ENCODE measurements around the gene RPP40.

Gene RPP40

DNA sequence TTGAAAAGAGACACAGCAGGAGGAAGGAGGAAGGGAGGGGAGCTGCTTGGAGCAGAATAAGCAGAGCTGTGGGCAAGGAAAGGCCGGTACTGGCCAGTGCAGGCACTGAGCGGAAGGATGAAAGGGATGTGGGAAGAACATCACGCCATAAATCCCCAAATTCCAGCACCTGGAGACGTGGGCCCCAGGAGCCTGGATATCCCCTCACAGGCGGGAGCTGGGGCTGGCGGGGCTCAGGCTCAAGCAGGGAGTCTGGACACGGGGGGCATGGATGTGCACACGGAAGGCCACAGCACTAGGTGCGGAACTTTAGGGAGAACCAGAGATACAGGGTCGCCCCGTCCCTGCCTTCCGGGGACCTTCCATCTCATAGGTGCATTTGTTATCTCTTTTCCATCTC, 7.5 kb upstream of the RPP40 start:
- TF ChIP-seq OVOL3 (tag by site-specific recombination; IDR thresholded peaks at IDR 0.05) (no peak), MYNN (tag by site-specific recombination; IDR thresholded peaks at IDR 0.05; ENCODE audit: borderline replicate concordance) (no peak), ZNF274 (IDR thresholded peaks at IDR 0.05; ENCODE audit: low read length) (no peak), ZNF274 (tag by site-specific recombination; IDR thresholded peaks at IDR 0.05; ENCODE audit: borderline replicate concordance) (no peak), ZNF121 (tag by site-specific recombination; IDR thresholded peaks at IDR 0.05) (no peak), ZNF354C (tag by site-specific recombination; IDR thresholded peaks at IDR 0.05; ENCODE audit: borderline replicate concordance, low read depth) (no peak), ZNF596 (tag by site-specific recombination; IDR thresholded peaks at IDR 0.05) (no peak), ZNF473 (tag by site-specific recombination; IDR thresholded peaks at IDR 0.05) (no peak), ZNF311 (tag by site-specific recombination; IDR thresholded peaks at IDR 0.05; ENCODE audit: borderline replicate concordance) (no peak), ZSCAN16 (tag by site-specific recombination; IDR thresholded peaks at IDR 0.05) (no peak), ZNF544 (tag by site-specific recombination; IDR thresholded peaks at IDR 0.05) (no peak), ZNF2 (tag by site-specific recombination; IDR thresholded peaks at IDR 0.05) (no peak)
- TF ChIP-seq, protein P1, sequence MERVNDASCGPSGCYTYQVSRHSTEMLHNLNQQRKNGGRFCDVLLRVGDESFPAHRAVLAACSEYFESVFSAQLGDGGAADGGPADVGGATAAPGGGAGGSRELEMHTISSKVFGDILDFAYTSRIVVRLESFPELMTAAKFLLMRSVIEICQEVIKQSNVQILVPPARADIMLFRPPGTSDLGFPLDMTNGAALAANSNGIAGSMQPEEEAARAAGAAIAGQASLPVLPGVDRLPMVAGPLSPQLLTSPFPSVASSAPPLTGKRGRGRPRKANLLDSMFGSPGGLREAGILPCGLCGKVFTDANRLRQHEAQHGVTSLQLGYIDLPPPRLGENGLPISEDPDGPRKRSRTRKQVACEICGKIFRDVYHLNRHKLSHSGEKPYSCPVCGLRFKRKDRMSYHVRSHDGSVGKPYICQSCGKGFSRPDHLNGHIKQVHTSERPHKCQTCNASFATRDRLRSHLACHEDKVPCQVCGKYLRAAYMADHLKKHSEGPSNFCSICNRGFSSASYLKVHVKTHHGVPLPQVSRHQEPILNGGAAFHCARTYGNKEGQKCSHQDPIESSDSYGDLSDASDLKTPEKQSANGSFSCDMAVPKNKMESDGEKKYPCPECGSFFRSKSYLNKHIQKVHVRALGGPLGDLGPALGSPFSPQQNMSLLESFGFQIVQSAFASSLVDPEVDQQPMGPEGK (tag by site-specific recombination; IDR thresholded peaks at IDR 0.05) = no peak
- TF ChIP-seq, protein P2, sequence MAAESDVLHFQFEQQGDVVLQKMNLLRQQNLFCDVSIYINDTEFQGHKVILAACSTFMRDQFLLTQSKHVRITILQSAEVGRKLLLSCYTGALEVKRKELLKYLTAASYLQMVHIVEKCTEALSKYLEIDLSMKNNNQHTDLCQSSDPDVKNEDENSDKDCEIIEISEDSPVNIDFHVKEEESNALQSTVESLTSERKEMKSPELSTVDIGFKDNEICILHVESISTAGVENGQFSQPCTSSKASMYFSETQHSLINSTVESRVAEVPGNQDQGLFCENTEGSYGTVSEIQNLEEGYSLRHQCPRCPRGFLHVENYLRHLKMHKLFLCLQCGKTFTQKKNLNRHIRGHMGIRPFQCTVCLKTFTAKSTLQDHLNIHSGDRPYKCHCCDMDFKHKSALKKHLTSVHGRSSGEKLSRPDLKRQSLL (tag by site-specific recombination; IDR thresholded peaks at IDR 0.05) = no peak
- TF ChIP-seq, protein P3, sequence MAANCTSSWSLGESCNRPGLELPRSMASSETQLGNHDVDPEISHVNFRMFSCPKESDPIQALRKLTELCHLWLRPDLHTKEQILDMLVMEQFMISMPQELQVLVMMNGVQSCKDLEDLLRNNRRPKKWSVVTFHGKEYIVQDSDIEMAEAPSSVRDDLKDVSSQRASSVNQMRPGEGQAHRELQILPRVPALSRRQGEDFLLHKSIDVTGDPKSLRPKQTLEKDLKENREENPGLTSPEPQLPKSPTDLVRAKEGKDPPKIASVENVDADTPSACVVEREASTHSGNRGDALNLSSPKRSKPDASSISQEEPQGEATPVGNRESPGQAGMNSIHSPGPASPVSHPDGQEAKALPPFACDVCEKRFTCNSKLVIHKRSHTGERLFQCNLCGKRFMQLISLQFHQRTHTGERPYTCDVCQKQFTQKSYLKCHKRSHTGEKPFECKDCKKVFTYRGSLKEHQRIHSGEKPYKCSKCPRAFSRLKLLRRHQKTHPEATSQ (tag by site-specific recombination; IDR thresholded peaks at IDR 0.05) = no peak
- H3K36me3 ChIP-seq (ENCODE audit: control insufficient read depth in 2 of 2, insufficient read depth in 1 of 2, low read length in 2 of 2) = no peaks in the 10 kb centered on the region
- H3K27ac ChIP-seq (ENCODE audit: extremely low read depth, low read depth, low read length) = no peak overlapping the region
- no peak overlapping the region for H3K4me3 ChIP-seq (ENCODE audit: low read depth, low read length)
- no peaks in the 10 kb centered on the region for H3K4me1 ChIP-seq (ENCODE audit: control insufficient read depth, insufficient read depth, low read length)
- ChIA-PET POLR2A (no interaction called here), CTCF (interaction anchor here (0.8 to 1.1 kb wide), 3 partner anchors 18 to 46 kb away, joined by 3 read pairs; no protein-coding TSS in a partner anchor)
- no peaks in the 10 kb centered on the region for H3K9me3 ChIP-seq (ENCODE audit: control insufficient read depth, insufficient read depth, low read depth, low read length)

DNA sequence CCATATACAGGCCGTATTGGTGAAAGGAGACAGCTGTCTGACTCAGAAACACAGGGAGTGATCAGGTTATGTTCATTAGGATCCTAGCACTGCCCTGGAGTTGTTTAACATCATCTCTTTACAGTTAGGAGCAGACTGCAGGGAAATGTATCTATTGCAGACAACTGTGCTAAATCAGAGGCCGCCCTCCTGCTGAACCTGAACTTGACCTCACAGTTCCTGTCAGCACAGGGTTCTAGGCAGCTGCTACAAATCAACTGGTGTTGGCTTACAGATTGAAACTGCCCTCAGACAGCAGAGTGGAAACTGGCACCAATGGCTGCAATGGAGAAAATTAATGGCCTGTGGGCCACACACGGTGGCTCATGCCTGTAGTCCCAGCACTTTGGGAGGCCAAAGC, 3.7 kb upstream of the RPP40 start:
- no peak overlapping the region for H3K4me3 ChIP-seq (ENCODE audit: low read depth, low read length)
- no peak overlapping the region for H3K27ac ChIP-seq (ENCODE audit: extremely low read depth, low read depth, low read length)
- no peaks in the 10 kb centered on the region for H3K4me1 ChIP-seq (ENCODE audit: control insufficient read depth, insufficient read depth, low read length)
- no peaks in the 10 kb centered on the region for H3K9me3 ChIP-seq (ENCODE audit: control insufficient read depth, insufficient read depth, low read depth, low read length)
- ChIA-PET CTCF (interaction anchor here (0.6 to 0.7 kb wide), 2 partner anchors 9 to 852 kb away, joined by 3 to 4 read pairs; no protein-coding TSS in a partner anchor), POLR2A (no interaction called here)
- no peaks in the 10 kb centered on the region for H3K36me3 ChIP-seq (ENCODE audit: control insufficient read depth in 2 of 2, insufficient read depth in 1 of 2, low read length in 2 of 2)
- TF ChIP-seq ZNF211 (tag by site-specific recombination; IDR thresholded peaks at IDR 0.05; ENCODE audit: low read depth) (no peak), ZNF266 (tag by site-specific recombination; IDR thresholded peaks at IDR 0.05; ENCODE audit: low read depth) (no peak), YY2 (tag by site-specific recombination; IDR thresholded peaks at IDR 0.05) (no peak), SCRT1 (tag by site-specific recombination; IDR thresholded peaks at IDR 0.05; ENCODE audit: borderline replicate concordance) (no peak), KLF1 (tag by site-specific recombination; IDR thresholded peaks at IDR 0.05) (no peak), ZNF670 (tag by site-specific recombination; IDR thresholded peaks at IDR 0.05; ENCODE audit: low read depth) (no peak), ZNF335 (tag by site-specific recombination; conservative IDR thresholded peaks at IDR 0.05) (no peak), ZNF426 (tag by site-specific recombination; IDR thresholded peaks at IDR 0.05) (no peak), ZNF629 (tag by site-specific recombination; IDR thresholded peaks at IDR 0.05) (no peak), FEZF1 (tag by site-specific recombination; IDR thresholded peaks at IDR 0.05) (no peak), ZBTB21 (tag by site-specific recombination; IDR thresholded peaks at IDR 0.05) (no peak)
- TF ChIP-seq, protein P4, sequence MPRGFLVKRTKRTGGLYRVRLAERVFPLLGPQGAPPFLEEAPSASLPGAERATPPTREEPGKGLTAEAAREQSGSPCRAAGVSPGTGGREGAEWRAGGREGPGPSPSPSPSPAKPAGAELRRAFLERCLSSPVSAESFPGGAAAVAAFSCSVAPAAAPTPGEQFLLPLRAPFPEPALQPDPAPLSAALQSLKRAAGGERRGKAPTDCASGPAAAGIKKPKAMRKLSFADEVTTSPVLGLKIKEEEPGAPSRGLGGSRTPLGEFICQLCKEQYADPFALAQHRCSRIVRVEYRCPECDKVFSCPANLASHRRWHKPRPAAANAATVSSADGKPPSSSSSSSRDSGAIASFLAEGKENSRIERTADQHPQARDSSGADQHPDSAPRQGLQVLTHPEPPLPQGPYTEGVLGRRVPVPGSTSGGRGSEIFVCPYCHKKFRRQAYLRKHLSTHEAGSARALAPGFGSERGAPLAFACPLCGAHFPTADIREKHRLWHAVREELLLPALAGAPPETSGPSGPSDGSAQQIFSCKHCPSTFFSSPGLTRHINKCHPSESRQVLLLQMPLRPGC (tag by site-specific recombination; IDR thresholded peaks at IDR 0.05) = no peak
